ENCODE results near the gene ATP8B3. TPM values are rescaled to one million over a fixed set of nuclear protein-coding genes. Genes with fewer than 3 reads are reported as not detected.

Gene ATP8B3
- total and polyA plus RNA-seq, 10 donors = 1.9 to 10.1 (median 5.6) TPM

DNA sequence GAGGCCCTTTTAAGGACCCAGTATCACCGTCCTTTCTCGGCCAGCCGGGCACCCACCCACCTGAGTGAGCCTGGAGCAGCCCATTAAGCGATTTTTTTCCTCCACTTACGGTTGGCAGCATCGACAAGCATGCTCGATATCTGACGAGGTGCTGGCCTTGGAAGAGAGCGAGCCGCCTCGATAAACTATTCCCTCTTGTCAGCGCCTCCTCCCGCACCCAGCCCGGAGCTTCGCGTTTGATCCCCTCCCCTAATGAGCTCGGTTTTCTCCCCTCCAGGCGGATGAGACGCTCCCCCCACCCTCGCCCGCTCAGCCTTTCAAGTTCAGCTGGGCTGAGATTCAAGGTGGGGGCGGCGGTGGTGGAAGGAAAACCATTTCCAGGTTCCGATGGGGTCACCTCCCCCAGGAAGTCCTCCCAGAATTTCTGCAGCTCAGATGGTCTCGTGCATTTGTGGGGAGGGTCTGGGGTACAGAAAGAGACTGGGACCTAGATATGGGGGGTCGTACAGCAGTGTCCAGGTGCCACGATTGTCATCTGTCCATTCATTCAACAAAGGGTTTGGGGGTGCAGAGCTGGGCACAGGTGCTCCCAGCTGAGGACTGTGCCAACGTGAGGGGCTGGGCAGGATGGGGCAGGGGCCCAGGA lies 77.6 kb downstream of the ATP8B3 start:
- Histone ChIP-seq H3K27me3 (replicated peaks in 1 of 7) (peaks cover 0 to 100% (median 41%) of the 10 kb centered on the region in 7 donors), H3K36me3 (no peaks in the 10 kb centered on the region), H3K4me1 (no peaks in the 10 kb centered on the region), H3K9me3 (no peaks in the 10 kb centered on the region), H3K4me3 (no peak overlapping the region), H3K27ac (no peak overlapping the region)
- TF ChIP-seq POLR2A (IDR thresholded peaks at IDR 0.05) = no peak
- TF ChIP-seq POLR2AphosphoS5 (IDR thresholded peaks at IDR 0.05) = no peak
- TF ChIP-seq, protein P1, sequence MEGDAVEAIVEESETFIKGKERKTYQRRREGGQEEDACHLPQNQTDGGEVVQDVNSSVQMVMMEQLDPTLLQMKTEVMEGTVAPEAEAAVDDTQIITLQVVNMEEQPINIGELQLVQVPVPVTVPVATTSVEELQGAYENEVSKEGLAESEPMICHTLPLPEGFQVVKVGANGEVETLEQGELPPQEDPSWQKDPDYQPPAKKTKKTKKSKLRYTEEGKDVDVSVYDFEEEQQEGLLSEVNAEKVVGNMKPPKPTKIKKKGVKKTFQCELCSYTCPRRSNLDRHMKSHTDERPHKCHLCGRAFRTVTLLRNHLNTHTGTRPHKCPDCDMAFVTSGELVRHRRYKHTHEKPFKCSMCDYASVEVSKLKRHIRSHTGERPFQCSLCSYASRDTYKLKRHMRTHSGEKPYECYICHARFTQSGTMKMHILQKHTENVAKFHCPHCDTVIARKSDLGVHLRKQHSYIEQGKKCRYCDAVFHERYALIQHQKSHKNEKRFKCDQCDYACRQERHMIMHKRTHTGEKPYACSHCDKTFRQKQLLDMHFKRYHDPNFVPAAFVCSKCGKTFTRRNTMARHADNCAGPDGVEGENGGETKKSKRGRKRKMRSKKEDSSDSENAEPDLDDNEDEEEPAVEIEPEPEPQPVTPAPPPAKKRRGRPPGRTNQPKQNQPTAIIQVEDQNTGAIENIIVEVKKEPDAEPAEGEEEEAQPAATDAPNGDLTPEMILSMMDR (IDR thresholded peaks at IDR 0.05 in 8 of 11, conservative IDR thresholded peaks at IDR 0.05 in 3 of 11) = no peak
- DNase-seq = no peak
- 23 to 27% (median 26%) methylated on average over 27 to 28 of the region's 28 CpGs for WGBS, 5 donors
- intact Hi-C loops (cut with DNase I; ENCODE audit: low total_unique reads) = no loop called here

Small RNA genes lying within 50 kb of the gene (microRNA-seq; reads per million reads assigned to microRNA genes)
- gene MIR1909 = 1.1 to 1.8 (median 1.4) reads per million in 3 donors

Other genes with a start within 250 kb of the ATP8B3 start
- gene MEX3D, start 244.0 kb downstream of the ATP8B3 start, total RNA-seq = 10 to 100 TPM in 1 of 7 donors, 1 to 10 TPM in 6; 5.4 to 11.7 (median 6.7) TPM
- gene MEX3D, start 244.0 kb downstream of the ATP8B3 start, polyA plus RNA-seq = 1 to 10 TPM in 2 of 3 donors, under 1 TPM in 1; 0.87 to 2.7 (median 2.0) TPM
- gene MBD3, start 219.4 kb downstream of the ATP8B3 start, total RNA-seq = 10 to 100 TPM; 57.4 to 80.9 (median 74.3) TPM
- gene MBD3, start 219.4 kb downstream of the ATP8B3 start, polyA plus RNA-seq = 100 to 1,000 TPM in 1 of 3 donors, 10 to 100 TPM in 2; 62.2 to 177 (median 89.3) TPM
- gene UQCR11, start 206.8 kb downstream of the ATP8B3 start, total RNA-seq = 100 to 1,000 TPM in 4 of 7 donors, 10 to 100 TPM in 3; 40.9 to 165 (median 129) TPM
- gene UQCR11, start 206.8 kb downstream of the ATP8B3 start, polyA plus RNA-seq = 100 to 1,000 TPM in 2 of 3 donors, 10 to 100 TPM in 1; 93.4 to 153 (median 145) TPM
- gene TCF3, start 159.7 kb downstream of the ATP8B3 start, total RNA-seq = 100 to 1,000 TPM in 5 of 7 donors, 10 to 100 TPM in 2; 79.2 to 135 (median 107) TPM
- 10 to 100 TPM; 81.0 to 96.5 (median 88.9) TPM for gene TCF3, start 159.7 kb downstream of the ATP8B3 start, polyA plus RNA-seq
- not detected for gene ONECUT3, start 58.8 kb downstream of the ATP8B3 start, total RNA-seq
- gene ONECUT3, start 58.8 kb downstream of the ATP8B3 start, polyA plus RNA-seq = not detected
- 10 to 100 TPM; 35.7 to 88.1 (median 59.2) TPM for gene REXO1, start 36.2 kb upstream of the ATP8B3 start, total RNA-seq
- gene REXO1, start 36.2 kb upstream of the ATP8B3 start, polyA plus RNA-seq = 10 to 100 TPM; 13.4 to 52.3 (median 27.4) TPM
- gene KLF16, start 51.3 kb upstream of the ATP8B3 start, total RNA-seq = 10 to 100 TPM; 12.9 to 39.0 (median 29.5) TPM
- gene KLF16, start 51.3 kb upstream of the ATP8B3 start, polyA plus RNA-seq = 10 to 100 TPM in 1 of 3 donors, 1 to 10 TPM in 2; 7.1 to 19.5 (median 8.1) TPM
- gene ABHD17A, start 73.2 kb upstream of the ATP8B3 start, total RNA-seq = 100 to 1,000 TPM in 2 of 7 donors, 10 to 100 TPM in 5; 73.4 to 104 (median 83.0) TPM
- gene ABHD17A, start 73.2 kb upstream of the ATP8B3 start, polyA plus RNA-seq = 100 to 1,000 TPM in 1 of 3 donors, 10 to 100 TPM in 2; 80.4 to 107 (median 88.1) TPM
- 10 to 100 TPM in 2 of 7 donors, 1 to 10 TPM in 5; 6.4 to 11.0 (median 8.3) TPM for gene ADAT3, start 93.1 kb upstream of the ATP8B3 start, total RNA-seq
- gene ADAT3, start 93.1 kb upstream of the ATP8B3 start, polyA plus RNA-seq = 1 to 10 TPM; 3.2 to 9.4 (median 4.0) TPM
- 10 to 100 TPM; 45.4 to 92.2 (median 53.6) TPM for gene SCAMP4, start 93.1 kb upstream of the ATP8B3 start, total RNA-seq
- 10 to 100 TPM; 13.0 to 29.9 (median 17.9) TPM for gene SCAMP4, start 93.1 kb upstream of the ATP8B3 start, polyA plus RNA-seq
- gene CSNK1G2, start 128.9 kb upstream of the ATP8B3 start, total RNA-seq = 100 to 1,000 TPM in 3 of 7 donors, 10 to 100 TPM in 4; 72.2 to 115 (median 88.6) TPM
- gene CSNK1G2, start 128.9 kb upstream of the ATP8B3 start, polyA plus RNA-seq = 100 to 1,000 TPM in 1 of 3 donors, 10 to 100 TPM in 2; 52.5 to 120 (median 99.1) TPM
- gene BTBD2, start 203.4 kb upstream of the ATP8B3 start, total RNA-seq = 10 to 100 TPM; 47.6 to 77.1 (median 65.5) TPM
- gene BTBD2, start 203.4 kb upstream of the ATP8B3 start, polyA plus RNA-seq = 10 to 100 TPM; 29.1 to 53.0 (median 31.2) TPM
- gene MKNK2, start 239.0 kb upstream of the ATP8B3 start, total RNA-seq = 100 to 1,000 TPM; 212 to 389 (median 265) TPM
- 100 to 1,000 TPM in 1 of 3 donors, 10 to 100 TPM in 2; 88.2 to 154 (median 90.0) TPM for gene MKNK2, start 239.0 kb upstream of the ATP8B3 start, polyA plus RNA-seq

All from spleen (tissue), 11 donors.